ENCODE results near the gene TRMU. TPM values are rescaled to one million over a fixed set of nuclear protein-coding genes. Genes with fewer than 3 reads are reported as not detected.

Gene TRMU
- total and polyA plus RNA-seq, 4 donors = 14.3 to 34.4 (median 18.6) TPM

DNA sequence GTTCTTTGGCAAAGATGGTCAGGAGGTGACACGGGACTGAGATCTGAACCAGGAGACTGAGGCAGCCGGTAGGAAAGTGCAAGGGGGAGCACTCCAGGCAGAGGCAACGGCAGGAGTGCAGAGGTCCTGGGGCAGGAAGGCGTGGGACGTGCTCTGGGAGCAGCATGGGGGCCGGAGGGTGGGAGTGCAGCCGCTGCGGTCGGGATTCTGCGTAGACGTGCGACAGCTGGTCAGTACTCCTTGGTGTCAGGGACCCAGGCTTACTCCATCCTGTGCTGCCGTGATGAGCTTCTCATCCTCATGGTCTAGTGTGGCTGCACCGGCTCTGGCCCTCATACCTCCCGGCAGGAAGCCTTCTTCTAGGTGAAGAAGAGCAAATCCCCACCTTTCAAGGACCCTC is 16.9 kb upstream of the TRMU start:
- TF ChIP-seq TAF1 (conservative IDR thresholded peaks at IDR 0.05) (no peak), FOXA2 (IDR thresholded peaks at IDR 0.05) (no peak), JUND (IDR thresholded peaks at IDR 0.05) (no peak), FOXA1 (IDR thresholded peaks at IDR 0.05) (no peak), HNF4A (conservative IDR thresholded peaks at IDR 0.05) (no peak), SP1 (IDR thresholded peaks at IDR 0.05) (no peak), EGR1 (IDR thresholded peaks at IDR 0.05; ENCODE audit: low read depth in 2 of 2) (no peak), YY1 (IDR thresholded peaks at IDR 0.05) (no peak), RAD21 (IDR thresholded peaks at IDR 0.05) (no peak), GABPA (IDR thresholded peaks at IDR 0.05 in 1 of 2, conservative IDR thresholded peaks at IDR 0.05 in 1 of 2) (no peak)
- TF ChIP-seq, protein P1, sequence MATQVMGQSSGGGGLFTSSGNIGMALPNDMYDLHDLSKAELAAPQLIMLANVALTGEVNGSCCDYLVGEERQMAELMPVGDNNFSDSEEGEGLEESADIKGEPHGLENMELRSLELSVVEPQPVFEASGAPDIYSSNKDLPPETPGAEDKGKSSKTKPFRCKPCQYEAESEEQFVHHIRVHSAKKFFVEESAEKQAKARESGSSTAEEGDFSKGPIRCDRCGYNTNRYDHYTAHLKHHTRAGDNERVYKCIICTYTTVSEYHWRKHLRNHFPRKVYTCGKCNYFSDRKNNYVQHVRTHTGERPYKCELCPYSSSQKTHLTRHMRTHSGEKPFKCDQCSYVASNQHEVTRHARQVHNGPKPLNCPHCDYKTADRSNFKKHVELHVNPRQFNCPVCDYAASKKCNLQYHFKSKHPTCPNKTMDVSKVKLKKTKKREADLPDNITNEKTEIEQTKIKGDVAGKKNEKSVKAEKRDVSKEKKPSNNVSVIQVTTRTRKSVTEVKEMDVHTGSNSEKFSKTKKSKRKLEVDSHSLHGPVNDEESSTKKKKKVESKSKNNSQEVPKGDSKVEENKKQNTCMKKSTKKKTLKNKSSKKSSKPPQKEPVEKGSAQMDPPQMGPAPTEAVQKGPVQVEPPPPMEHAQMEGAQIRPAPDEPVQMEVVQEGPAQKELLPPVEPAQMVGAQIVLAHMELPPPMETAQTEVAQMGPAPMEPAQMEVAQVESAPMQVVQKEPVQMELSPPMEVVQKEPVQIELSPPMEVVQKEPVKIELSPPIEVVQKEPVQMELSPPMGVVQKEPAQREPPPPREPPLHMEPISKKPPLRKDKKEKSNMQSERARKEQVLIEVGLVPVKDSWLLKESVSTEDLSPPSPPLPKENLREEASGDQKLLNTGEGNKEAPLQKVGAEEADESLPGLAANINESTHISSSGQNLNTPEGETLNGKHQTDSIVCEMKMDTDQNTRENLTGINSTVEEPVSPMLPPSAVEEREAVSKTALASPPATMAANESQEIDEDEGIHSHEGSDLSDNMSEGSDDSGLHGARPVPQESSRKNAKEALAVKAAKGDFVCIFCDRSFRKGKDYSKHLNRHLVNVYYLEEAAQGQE (IDR thresholded peaks at IDR 0.05) = no peak
- TF ChIP-seq, protein P2, sequence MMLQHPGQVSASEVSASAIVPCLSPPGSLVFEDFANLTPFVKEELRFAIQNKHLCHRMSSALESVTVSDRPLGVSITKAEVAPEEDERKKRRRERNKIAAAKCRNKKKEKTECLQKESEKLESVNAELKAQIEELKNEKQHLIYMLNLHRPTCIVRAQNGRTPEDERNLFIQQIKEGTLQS (IDR thresholded peaks at IDR 0.05) = no peak
- TF ChIP-seq, protein P3, sequence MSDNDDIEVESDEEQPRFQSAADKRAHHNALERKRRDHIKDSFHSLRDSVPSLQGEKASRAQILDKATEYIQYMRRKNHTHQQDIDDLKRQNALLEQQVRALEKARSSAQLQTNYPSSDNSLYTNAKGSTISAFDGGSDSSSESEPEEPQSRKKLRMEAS (IDR thresholded peaks at IDR 0.05) = no peak
- TF ChIP-seq, protein P4, sequence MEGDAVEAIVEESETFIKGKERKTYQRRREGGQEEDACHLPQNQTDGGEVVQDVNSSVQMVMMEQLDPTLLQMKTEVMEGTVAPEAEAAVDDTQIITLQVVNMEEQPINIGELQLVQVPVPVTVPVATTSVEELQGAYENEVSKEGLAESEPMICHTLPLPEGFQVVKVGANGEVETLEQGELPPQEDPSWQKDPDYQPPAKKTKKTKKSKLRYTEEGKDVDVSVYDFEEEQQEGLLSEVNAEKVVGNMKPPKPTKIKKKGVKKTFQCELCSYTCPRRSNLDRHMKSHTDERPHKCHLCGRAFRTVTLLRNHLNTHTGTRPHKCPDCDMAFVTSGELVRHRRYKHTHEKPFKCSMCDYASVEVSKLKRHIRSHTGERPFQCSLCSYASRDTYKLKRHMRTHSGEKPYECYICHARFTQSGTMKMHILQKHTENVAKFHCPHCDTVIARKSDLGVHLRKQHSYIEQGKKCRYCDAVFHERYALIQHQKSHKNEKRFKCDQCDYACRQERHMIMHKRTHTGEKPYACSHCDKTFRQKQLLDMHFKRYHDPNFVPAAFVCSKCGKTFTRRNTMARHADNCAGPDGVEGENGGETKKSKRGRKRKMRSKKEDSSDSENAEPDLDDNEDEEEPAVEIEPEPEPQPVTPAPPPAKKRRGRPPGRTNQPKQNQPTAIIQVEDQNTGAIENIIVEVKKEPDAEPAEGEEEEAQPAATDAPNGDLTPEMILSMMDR (IDR thresholded peaks at IDR 0.05; ENCODE audit: low read depth, low read length, missing input control) = no peak
- Histone ChIP-seq H3K4me1 (ENCODE audit: control insufficient read depth in 4 of 4, insufficient read depth in 4 of 4, low read length in 3 of 4) (peaks cover 0 to 4% (median 2%) of the 10 kb centered on the region in 4 donors), H3K9ac (ENCODE audit: low read depth in 1 of 2, low read length in 2 of 2) (no peak overlapping the region), H3K4me3 (ENCODE audit: low read depth in 1 of 3, low read length in 3 of 3) (no peak overlapping the region), H3K36me3 (ENCODE audit: control insufficient read depth in 4 of 4, insufficient read depth in 3 of 4, low read depth in 1 of 4, low read length in 3 of 4) (no peaks in the 10 kb centered on the region), H3K9me3 (ENCODE audit: control insufficient read depth in 4 of 4, low read length in 3 of 4) (no peaks in the 10 kb centered on the region), H3K27ac (ENCODE audit: low read depth in 1 of 2, low read length in 2 of 2) (no peak overlapping the region), H3K27me3 (ENCODE audit: control insufficient read depth in 4 of 4, insufficient read depth in 4 of 4, low read length in 3 of 4) (no peaks in the 10 kb centered on the region)
- 97% methylated on average over 15 of the region's 15 CpGs for WGBS
- no peak for DNase-seq (ENCODE audit: low spot score)

DNA sequence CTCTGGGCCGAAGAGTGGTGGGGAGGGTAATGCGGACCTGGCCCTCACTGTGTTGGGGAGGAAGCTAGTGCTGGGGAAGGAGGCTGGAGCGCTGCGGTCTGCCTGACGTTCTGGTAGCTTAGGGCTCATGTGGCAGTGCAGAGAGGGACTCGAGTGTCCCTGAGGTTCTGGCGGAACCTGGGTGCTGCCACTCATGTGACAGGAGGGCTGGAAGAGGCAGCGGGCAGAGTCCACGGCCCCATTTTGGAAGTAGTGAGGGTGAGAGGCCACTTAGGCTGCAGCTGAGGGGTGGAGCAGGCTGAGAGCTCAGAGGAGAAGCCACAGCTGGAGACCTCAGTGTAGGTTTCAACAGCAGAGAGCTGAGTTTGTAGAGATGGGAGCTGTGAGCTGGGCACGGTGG is 16.2 kb upstream of the TRMU start:
- H3K27me3 ChIP-seq (ENCODE audit: control insufficient read depth in 4 of 4, insufficient read depth in 4 of 4, low read length in 3 of 4) = no peaks in the 10 kb centered on the region
- no peak overlapping the region for H3K27ac ChIP-seq (ENCODE audit: low read depth in 1 of 2, low read length in 2 of 2)
- no peaks in the 10 kb centered on the region for H3K9me3 ChIP-seq (ENCODE audit: control insufficient read depth in 4 of 4, low read length in 3 of 4)
- no peak overlapping the region for H3K4me3 ChIP-seq (ENCODE audit: low read depth in 1 of 3, low read length in 3 of 3)
- WGBS = 96% methylated on average over 10 of the region's 10 CpGs
- no peak for DNase-seq (ENCODE audit: low spot score)
- H3K9ac ChIP-seq (ENCODE audit: low read depth in 1 of 2, low read length in 2 of 2) = no peak overlapping the region
- H3K36me3 ChIP-seq (ENCODE audit: control insufficient read depth in 4 of 4, insufficient read depth in 3 of 4, low read depth in 1 of 4, low read length in 3 of 4) = no peaks in the 10 kb centered on the region
- TF ChIP-seq EGR1 (IDR thresholded peaks at IDR 0.05; ENCODE audit: low read depth in 2 of 2) = no peak
- TF ChIP-seq RAD21 (IDR thresholded peaks at IDR 0.05) = no peak
- TF ChIP-seq, protein P5, sequence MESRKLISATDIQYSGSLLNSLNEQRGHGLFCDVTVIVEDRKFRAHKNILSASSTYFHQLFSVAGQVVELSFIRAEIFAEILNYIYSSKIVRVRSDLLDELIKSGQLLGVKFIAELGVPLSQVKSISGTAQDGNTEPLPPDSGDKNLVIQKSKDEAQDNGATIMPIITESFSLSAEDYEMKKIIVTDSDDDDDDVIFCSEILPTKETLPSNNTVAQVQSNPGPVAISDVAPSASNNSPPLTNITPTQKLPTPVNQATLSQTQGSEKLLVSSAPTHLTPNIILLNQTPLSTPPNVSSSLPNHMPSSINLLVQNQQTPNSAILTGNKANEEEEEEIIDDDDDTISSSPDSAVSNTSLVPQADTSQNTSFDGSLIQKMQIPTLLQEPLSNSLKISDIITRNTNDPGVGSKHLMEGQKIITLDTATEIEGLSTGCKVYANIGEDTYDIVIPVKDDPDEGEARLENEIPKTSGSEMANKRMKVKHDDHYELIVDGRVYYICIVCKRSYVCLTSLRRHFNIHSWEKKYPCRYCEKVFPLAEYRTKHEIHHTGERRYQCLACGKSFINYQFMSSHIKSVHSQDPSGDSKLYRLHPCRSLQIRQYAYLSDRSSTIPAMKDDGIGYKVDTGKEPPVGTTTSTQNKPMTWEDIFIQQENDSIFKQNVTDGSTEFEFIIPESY (IDR thresholded peaks at IDR 0.05) = no peak
- TF ChIP-seq FOXA2 (IDR thresholded peaks at IDR 0.05) = no peak
- TF ChIP-seq HNF4A (conservative IDR thresholded peaks at IDR 0.05) = no peak
- no peak for TF ChIP-seq TAF1 (conservative IDR thresholded peaks at IDR 0.05)
- no peak for TF ChIP-seq NR2F2 (IDR thresholded peaks at IDR 0.05)
- no peak for TF ChIP-seq HNF4G (IDR thresholded peaks at IDR 0.05)
- no peak for TF ChIP-seq YY1 (IDR thresholded peaks at IDR 0.05)
- no peak for TF ChIP-seq FOXA1 (IDR thresholded peaks at IDR 0.05)
- peaks cover 0 to 4% (median 2%) of the 10 kb centered on the region in 4 donors for H3K4me1 ChIP-seq (ENCODE audit: control insufficient read depth in 4 of 4, insufficient read depth in 4 of 4, low read length in 3 of 4)

Measured in liver (tissue), 9 donors.